ENCODE data around the gene ECHDC3. TPM values are rescaled to one million over a fixed set of nuclear protein-coding genes. Genes with fewer than 3 reads are reported as not detected.

Gene ECHDC3
- total RNA-seq, 1 experiment from 2014 or later: 13.0 TPM

- Histone ChIP-seq H3K9me2 (ENCODE audit: insufficient read depth) (no peaks in the 10 kb centered on the region), H3K4me2 (ENCODE audit: low read length) (no peak overlapping the region), H3K27ac (ENCODE audit: low read depth, low read length) (no peak overlapping the region), H3K9ac (ENCODE audit: low read length) (no peak overlapping the region), H4K20me1 (ENCODE audit: insufficient read depth) (no peaks in the 10 kb centered on the region), H3K4me1 (ENCODE audit: control insufficient read depth in 1 of 2, insufficient read depth in 2 of 2, low read length in 2 of 2) (no peaks in the 10 kb centered on the region), H2AFZ (ENCODE audit: low read depth, low read length, poor library complexity, severe bottlenecking) (no peak overlapping the region), H3K36me3 (ENCODE audit: control insufficient read depth in 1 of 2, insufficient read depth in 2 of 2, low read length in 2 of 2) (no peaks in the 10 kb centered on the region), H3K4me3 (replicated peaks in 1 of 2; ENCODE audit: low read depth in 1 of 2, low read length in 2 of 2) (no peak overlapping the region), H3K9me3 (ENCODE audit: control insufficient read depth in 1 of 2, insufficient read depth in 1 of 2, low read depth in 1 of 2, low read length in 2 of 2) (no peaks in the 10 kb centered on the region), H3K79me2 (ENCODE audit: insufficient read depth, low read length) (no peaks in the 10 kb centered on the region), H3K27me3 (ENCODE audit: insufficient read depth, low read length) (no peaks in the 10 kb centered on the region)
- BruUV-seq (replicated peaks): no TSS peak
- intact Hi-C loops (cut with micrococcal nuclease): no loop called here
- DNase-seq (ENCODE audit: low read depth, low spot score) (no peak), ATAC-seq (no peak)
- POLR2A ChIA-PET: no interaction called here
- CTCF ChIA-PET: no interaction called here
- RAD21 ChIA-PET (ENCODE audit: low non-redundant PET in 1 of 2, low total read pairs in 2 of 2, uncharacterized antibody in 2 of 2, unreplicated experiment in 2 of 2): interaction anchor here in 1 of 2 experiments (3.6 kb wide), 1 partner anchor 245 kb away, joined by 13 read pairs; no protein-coding TSS in a partner anchor
- TF ChIP-seq RAD21 (IDR thresholded peaks at IDR 0.05; ENCODE audit: low read depth) (no peak), CTCF (IDR thresholded peaks at IDR 0.05 in 2 of 3, conservative IDR thresholded peaks at IDR 0.05 in 1 of 3; ENCODE audit: borderline replicate concordance in 1 of 3, insufficient read depth in 1 of 3, low read depth in 2 of 3, low read length in 2 of 3) (no peak)
These were observed 18.0 kb downstream of the ECHDC3 start for GRCh38 chr10:11760151-11760550.

GRCh38 chr10:11760861-11761260, 18.7 kb downstream of the ECHDC3 start:
- H3K27ac ChIP-seq (ENCODE audit: low read depth, low read length): no peak overlapping the region
- ChIA-PET POLR2A (no interaction called here), RAD21 (ENCODE audit: low non-redundant PET in 1 of 2, low total read pairs in 2 of 2, uncharacterized antibody in 2 of 2, unreplicated experiment in 2 of 2) (no interaction called here), CTCF (no interaction called here)
- no peak overlapping the region for H3K4me3 ChIP-seq (replicated peaks in 1 of 2; ENCODE audit: low read depth in 1 of 2, low read length in 2 of 2)
- no peak overlapping the region for H2AFZ ChIP-seq (ENCODE audit: low read depth, low read length, poor library complexity, severe bottlenecking)
- no peaks in the 10 kb centered on the region for H3K27me3 ChIP-seq (ENCODE audit: insufficient read depth, low read length)
- H3K36me3 ChIP-seq (ENCODE audit: control insufficient read depth in 1 of 2, insufficient read depth in 2 of 2, low read length in 2 of 2): no peaks in the 10 kb centered on the region
- no peaks in the 10 kb centered on the region for H3K79me2 ChIP-seq (ENCODE audit: insufficient read depth, low read length)
- no peaks in the 10 kb centered on the region for H3K9me2 ChIP-seq (ENCODE audit: insufficient read depth)
- intact Hi-C loops (cut with micrococcal nuclease): no loop called here
- no peaks in the 10 kb centered on the region for H3K4me1 ChIP-seq (ENCODE audit: control insufficient read depth in 1 of 2, insufficient read depth in 2 of 2, low read length in 2 of 2)
- no peaks in the 10 kb centered on the region for H3K9me3 ChIP-seq (ENCODE audit: control insufficient read depth in 1 of 2, insufficient read depth in 1 of 2, low read depth in 1 of 2, low read length in 2 of 2)
- no peak for TF ChIP-seq FOSL1 (IDR thresholded peaks at IDR 0.05; ENCODE audit: low read depth)
- no peak for TF ChIP-seq JUND (IDR thresholded peaks at IDR 0.05)
- TF ChIP-seq ZBTB33 (IDR thresholded peaks at IDR 0.05; ENCODE audit: extremely low read depth, insufficient replicate concordance, low read length): no peak
- no peak for TF ChIP-seq RAD21 (IDR thresholded peaks at IDR 0.05; ENCODE audit: low read depth)
- no peak for TF ChIP-seq SP1 (IDR thresholded peaks at IDR 0.05; ENCODE audit: low read depth)
- TF ChIP-seq MAX (IDR thresholded peaks at IDR 0.05): no peak
- no peak for TF ChIP-seq EGR1 (IDR thresholded peaks at IDR 0.05; ENCODE audit: low read depth)
- TF ChIP-seq EZH2 (IDR thresholded peaks at IDR 0.05): no peak
- no peak for TF ChIP-seq TCF7L2 (IDR thresholded peaks at IDR 0.05; ENCODE audit: borderline replicate concordance, extremely low read depth, insufficient read depth, insufficient read length)
- no peak for TF ChIP-seq ZFX (IDR thresholded peaks at IDR 0.05)
- TF ChIP-seq ATF3 (IDR thresholded peaks at IDR 0.05): no peak
- no peak for TF ChIP-seq EZH2phosphoT487 (IDR thresholded peaks at IDR 0.05; ENCODE audit: borderline replicate concordance)
- TF ChIP-seq CBX3 (IDR thresholded peaks at IDR 0.05; ENCODE audit: low read depth): no peak
- DNase-seq (ENCODE audit: low read depth, low spot score) (no peak), ATAC-seq (no peak)
- BruUV-seq (replicated peaks): no TSS peak
- no peak overlapping the region for H3K9ac ChIP-seq (ENCODE audit: low read length)
- no peaks in the 10 kb centered on the region for H4K20me1 ChIP-seq (ENCODE audit: insufficient read depth)
- H3K4me2 ChIP-seq (ENCODE audit: low read length): no peak overlapping the region
